ENCODE data around the gene RBM28. TPM values are rescaled to one million over a fixed set of nuclear protein-coding genes. Genes with fewer than 3 reads are reported as not detected.

RBM28 gene
- total RNA-seq, 4 donors from 2014 or later = 9.0 to 341 (median 34.2) TPM

DNA sequence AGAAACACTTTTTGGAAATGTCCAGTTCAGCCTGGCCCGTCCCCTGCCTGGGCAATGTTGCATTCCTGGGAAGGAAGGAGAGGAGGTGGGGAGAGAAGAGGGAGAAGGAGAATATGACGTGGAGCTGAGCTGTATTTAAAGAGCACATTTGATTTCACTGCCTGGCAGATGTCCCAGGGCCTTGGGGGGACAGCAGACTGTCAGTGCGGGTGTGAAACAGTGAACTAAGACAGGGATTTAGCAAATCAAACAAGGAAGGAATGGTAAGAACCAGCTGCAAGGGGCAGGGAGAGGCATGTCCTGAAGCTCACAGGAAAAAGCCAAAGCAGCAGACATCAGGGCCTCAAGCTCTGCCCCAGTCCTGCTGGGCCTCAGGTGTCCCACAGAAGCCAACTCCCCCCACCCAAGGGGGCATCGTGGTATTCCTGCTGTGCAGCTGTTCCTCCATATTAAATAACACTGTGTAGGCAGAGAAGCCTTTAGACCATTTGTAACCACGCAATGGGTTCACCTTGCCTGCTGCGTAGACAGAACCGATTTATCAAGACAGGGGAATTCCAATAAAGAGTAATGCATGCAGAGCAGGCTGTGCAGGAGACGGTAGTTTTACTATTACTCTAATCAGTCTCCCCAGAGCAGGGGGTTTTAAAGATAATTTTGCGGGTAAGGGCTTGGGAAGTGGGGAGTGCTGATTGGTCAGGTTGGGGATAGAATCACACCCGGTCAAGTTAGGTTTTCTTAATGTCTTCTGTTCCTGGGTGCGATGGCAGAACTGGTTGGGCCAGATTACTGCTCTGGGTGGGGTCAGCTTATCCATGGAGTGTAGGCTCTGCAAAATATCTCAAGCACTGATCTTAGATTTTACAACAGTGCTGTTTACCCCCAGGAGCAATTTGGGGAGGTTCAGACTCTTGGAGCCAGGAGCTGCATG lies 84.3 kb downstream of the RBM28 start:
- no peaks in the 10 kb centered on the region for H3K36me3 ChIP-seq
- no peaks in the 10 kb centered on the region for H3K9me3 ChIP-seq
- peaks cover 0 to 23% (median 17%) of the 10 kb centered on the region in 4 donors for H3K4me1 ChIP-seq
- WGBS, 2 donors (ENCODE audit: low coverage in 1 of 2) = 29 to 37% methylated on average over 9 to 11 of the region's 11 CpGs
- in situ Hi-C loops (cut with MboI; ENCODE audit: low pct_ligation_motif_present in 1 of 4, low pct_unique_long_range_greater_than_20kb in 1 of 4, low sequenced_read_pairs in 3 of 4) (no loop called here), intact Hi-C loops (cut with DNase I; ENCODE audit: low total_unique reads) (no loop called here)
- H3K27me3 ChIP-seq = no peaks in the 10 kb centered on the region
- TF ChIP-seq POLR2A (IDR thresholded peaks at IDR 0.05) (no peak), EP300 (IDR thresholded peaks at IDR 0.05; ENCODE audit: low read depth) (no peak), POLR2AphosphoS5 (IDR thresholded peaks at IDR 0.05) (no peak)
- TF ChIP-seq, protein P1, sequence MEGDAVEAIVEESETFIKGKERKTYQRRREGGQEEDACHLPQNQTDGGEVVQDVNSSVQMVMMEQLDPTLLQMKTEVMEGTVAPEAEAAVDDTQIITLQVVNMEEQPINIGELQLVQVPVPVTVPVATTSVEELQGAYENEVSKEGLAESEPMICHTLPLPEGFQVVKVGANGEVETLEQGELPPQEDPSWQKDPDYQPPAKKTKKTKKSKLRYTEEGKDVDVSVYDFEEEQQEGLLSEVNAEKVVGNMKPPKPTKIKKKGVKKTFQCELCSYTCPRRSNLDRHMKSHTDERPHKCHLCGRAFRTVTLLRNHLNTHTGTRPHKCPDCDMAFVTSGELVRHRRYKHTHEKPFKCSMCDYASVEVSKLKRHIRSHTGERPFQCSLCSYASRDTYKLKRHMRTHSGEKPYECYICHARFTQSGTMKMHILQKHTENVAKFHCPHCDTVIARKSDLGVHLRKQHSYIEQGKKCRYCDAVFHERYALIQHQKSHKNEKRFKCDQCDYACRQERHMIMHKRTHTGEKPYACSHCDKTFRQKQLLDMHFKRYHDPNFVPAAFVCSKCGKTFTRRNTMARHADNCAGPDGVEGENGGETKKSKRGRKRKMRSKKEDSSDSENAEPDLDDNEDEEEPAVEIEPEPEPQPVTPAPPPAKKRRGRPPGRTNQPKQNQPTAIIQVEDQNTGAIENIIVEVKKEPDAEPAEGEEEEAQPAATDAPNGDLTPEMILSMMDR (IDR thresholded peaks at IDR 0.05) = no peak
- no peak overlapping the region for H3K4me3 ChIP-seq
- peak; percentile 78 for DNase-seq
- H3K27ac ChIP-seq = peak overlapping the region in 2 of 4 donors; percentile 23 to 33

DNA sequence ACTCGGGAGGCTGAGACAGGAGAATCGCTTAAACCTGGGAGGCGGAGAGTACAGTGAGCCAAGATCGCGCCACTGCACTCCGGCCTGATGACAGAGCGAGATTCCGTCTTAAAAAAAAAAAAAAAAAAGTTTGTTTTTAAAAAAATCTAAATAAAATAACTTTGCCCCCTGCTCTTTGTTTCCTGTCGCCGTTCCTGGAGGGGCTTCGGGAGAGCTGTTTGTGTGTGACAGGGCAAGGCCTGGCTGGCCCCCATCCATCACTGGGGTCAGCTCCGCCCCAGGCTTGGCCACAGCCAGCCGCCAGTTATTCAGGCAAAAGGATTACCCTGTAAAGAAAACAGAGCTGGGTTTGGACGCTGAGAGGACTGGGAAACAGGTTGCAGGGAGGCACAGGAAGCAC lies 86.2 kb downstream of the RBM28 start:
- intact Hi-C loops (cut with DNase I; ENCODE audit: low total_unique reads) = no loop called here
- TF ChIP-seq POLR2AphosphoS5 (IDR thresholded peaks at IDR 0.05) = no peak
- TF ChIP-seq POLR2A (IDR thresholded peaks at IDR 0.05) = no peak
- TF ChIP-seq, protein P1 (IDR thresholded peaks at IDR 0.05) = no peak
- no peak for TF ChIP-seq EP300 (IDR thresholded peaks at IDR 0.05; ENCODE audit: low read depth)

DNA sequence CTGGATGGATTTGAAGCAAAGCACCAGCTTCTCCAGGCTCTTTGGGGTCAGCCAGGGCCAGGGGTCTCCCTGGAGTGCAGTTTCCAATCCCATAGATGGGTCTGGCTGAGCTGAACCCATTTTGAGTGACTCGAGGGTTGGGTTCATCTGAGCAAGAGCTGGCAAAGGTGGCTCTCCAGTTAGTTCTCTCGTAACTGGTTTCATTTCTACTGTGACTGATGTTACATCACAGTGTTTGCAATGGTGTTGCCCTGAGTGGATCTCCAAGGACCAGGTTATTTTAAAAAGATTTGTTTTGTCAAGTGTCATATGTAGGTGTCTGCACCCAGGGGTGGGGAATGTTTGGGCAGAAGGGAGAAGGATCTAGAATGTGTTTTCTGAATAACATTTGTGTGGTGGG lies 88.4 kb downstream of the RBM28 start:
- DNase-seq = no peak
- 83% methylated on average over 2 of the region's 2 CpGs; no CpG with 5 or more reads in 1 of the 2 donors for WGBS, 2 donors (ENCODE audit: low coverage in 1 of 2)

More for the DNA sequence above, 86.2 kb downstream of the RBM28 start:
- DNase-seq = no peak
- H3K4me3 ChIP-seq = no peak overlapping the region
- 89% methylated on average over 14 of the region's 14 CpGs; no CpG with 5 or more reads in 1 of the 2 donors for WGBS, 2 donors (ENCODE audit: low coverage in 1 of 2)
- H3K4me1 ChIP-seq = peaks cover 0 to 14% (median 14%) of the 10 kb centered on the region in 4 donors
- H3K36me3 ChIP-seq = no peaks in the 10 kb centered on the region
- H3K27me3 ChIP-seq = no peaks in the 10 kb centered on the region
- no peaks in the 10 kb centered on the region for H3K9me3 ChIP-seq
- in situ Hi-C loops (cut with MboI; ENCODE audit: low pct_ligation_motif_present in 1 of 4, low pct_unique_long_range_greater_than_20kb in 1 of 4, low sequenced_read_pairs in 3 of 4) = no loop called here
- H3K27ac ChIP-seq = no peak overlapping the region

DNA sequence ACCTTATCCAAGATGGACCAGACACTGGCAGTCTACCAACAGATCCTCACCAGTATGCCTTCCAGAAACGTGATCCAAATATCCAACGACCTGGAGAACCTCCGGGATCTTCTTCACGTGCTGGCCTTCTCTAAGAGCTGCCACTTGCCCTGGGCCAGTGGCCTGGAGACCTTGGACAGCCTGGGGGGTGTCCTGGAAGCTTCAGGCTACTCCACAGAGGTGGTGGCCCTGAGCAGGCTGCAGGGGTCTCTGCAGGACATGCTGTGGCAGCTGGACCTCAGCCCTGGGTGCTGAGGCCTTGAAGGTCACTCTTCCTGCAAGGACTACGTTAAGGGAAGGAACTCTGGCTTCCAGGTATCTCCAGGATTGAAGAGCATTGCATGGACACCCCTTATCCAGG lies 89.2 kb downstream of the RBM28 start:
- no peaks in the 10 kb centered on the region for H3K27me3 ChIP-seq
- in situ Hi-C loops (cut with MboI; ENCODE audit: low pct_ligation_motif_present in 1 of 4, low pct_unique_long_range_greater_than_20kb in 1 of 4, low sequenced_read_pairs in 3 of 4) (no loop called here), intact Hi-C loops (cut with DNase I; ENCODE audit: low total_unique reads) (no loop called here)
- H3K36me3 ChIP-seq = no peaks in the 10 kb centered on the region
- DNase-seq = no peak
- TF ChIP-seq EP300 (IDR thresholded peaks at IDR 0.05; ENCODE audit: low read depth) (no peak), POLR2A (IDR thresholded peaks at IDR 0.05) (no peak), POLR2AphosphoS5 (IDR thresholded peaks at IDR 0.05) (no peak)
- TF ChIP-seq, protein P1 (IDR thresholded peaks at IDR 0.05) = no peak
- no peak overlapping the region for H3K27ac ChIP-seq
- no peaks in the 10 kb centered on the region for H3K9me3 ChIP-seq
- H3K4me3 ChIP-seq = no peak overlapping the region
- 60% methylated on average over 5 of the region's 5 CpGs; no CpG with 5 or more reads in 1 of the 2 donors for WGBS, 2 donors (ENCODE audit: low coverage in 1 of 2)
- peaks cover 0 to 6% (median 6%) of the 10 kb centered on the region in 4 donors for H3K4me1 ChIP-seq

More for the DNA sequence above, 88.4 kb downstream of the RBM28 start:
- Histone ChIP-seq H3K27ac (no peak overlapping the region), H3K36me3 (no peaks in the 10 kb centered on the region), H3K4me1 (peaks cover 0 to 14% (median 13%) of the 10 kb centered on the region in 4 donors), H3K27me3 (no peaks in the 10 kb centered on the region), H3K4me3 (no peak overlapping the region), H3K9me3 (no peaks in the 10 kb centered on the region)
- in situ Hi-C loops (cut with MboI; ENCODE audit: low pct_ligation_motif_present in 1 of 4, low pct_unique_long_range_greater_than_20kb in 1 of 4, low sequenced_read_pairs in 3 of 4) = no loop called here
- no peak for TF ChIP-seq POLR2AphosphoS5 (IDR thresholded peaks at IDR 0.05)
- no peak for TF ChIP-seq EP300 (IDR thresholded peaks at IDR 0.05; ENCODE audit: low read depth)
- TF ChIP-seq POLR2A (IDR thresholded peaks at IDR 0.05) = no peak
- TF ChIP-seq, protein P1 (IDR thresholded peaks at IDR 0.05) = no peak
- intact Hi-C loops (cut with DNase I; ENCODE audit: low total_unique reads) = no loop called here

Measured in transverse colon (tissue), 4 donors.